GM12872 (cell line): ENCODE measurements around the gene SLC2A4.

Experiments
- TF ChIP-seq, protein P1 (sequence below): IDR thresholded peaks from 3 replicates; pipeline ENCODE4 v1.5.1; 2011; ENCODE audit warnings: low read depth, mild to moderate bottlenecking, low read length, moderate library complexity; ENCODE audit not compliant: insufficient read depth

The SLC2A4 gene

GRCh38 chr17:7262935-7263800, 18.4 kb upstream of the SLC2A4 start:
- TF ChIP-seq, protein P1, sequence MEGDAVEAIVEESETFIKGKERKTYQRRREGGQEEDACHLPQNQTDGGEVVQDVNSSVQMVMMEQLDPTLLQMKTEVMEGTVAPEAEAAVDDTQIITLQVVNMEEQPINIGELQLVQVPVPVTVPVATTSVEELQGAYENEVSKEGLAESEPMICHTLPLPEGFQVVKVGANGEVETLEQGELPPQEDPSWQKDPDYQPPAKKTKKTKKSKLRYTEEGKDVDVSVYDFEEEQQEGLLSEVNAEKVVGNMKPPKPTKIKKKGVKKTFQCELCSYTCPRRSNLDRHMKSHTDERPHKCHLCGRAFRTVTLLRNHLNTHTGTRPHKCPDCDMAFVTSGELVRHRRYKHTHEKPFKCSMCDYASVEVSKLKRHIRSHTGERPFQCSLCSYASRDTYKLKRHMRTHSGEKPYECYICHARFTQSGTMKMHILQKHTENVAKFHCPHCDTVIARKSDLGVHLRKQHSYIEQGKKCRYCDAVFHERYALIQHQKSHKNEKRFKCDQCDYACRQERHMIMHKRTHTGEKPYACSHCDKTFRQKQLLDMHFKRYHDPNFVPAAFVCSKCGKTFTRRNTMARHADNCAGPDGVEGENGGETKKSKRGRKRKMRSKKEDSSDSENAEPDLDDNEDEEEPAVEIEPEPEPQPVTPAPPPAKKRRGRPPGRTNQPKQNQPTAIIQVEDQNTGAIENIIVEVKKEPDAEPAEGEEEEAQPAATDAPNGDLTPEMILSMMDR, result no peak

- TF ChIP-seq, protein P1, result no peak
Observed at GRCh38 chr17:7263801-7264078, 17.8 kb upstream of the SLC2A4 start.

- TF ChIP-seq, protein P1, result no peak
Observed at GRCh38 chr17:7266784-7267183, 14.7 kb upstream of the SLC2A4 start.

GRCh38 chr17:7279448-7279847, 2.1 kb upstream of the SLC2A4 start:
- TF ChIP-seq, protein P1, result no peak

DNA sequence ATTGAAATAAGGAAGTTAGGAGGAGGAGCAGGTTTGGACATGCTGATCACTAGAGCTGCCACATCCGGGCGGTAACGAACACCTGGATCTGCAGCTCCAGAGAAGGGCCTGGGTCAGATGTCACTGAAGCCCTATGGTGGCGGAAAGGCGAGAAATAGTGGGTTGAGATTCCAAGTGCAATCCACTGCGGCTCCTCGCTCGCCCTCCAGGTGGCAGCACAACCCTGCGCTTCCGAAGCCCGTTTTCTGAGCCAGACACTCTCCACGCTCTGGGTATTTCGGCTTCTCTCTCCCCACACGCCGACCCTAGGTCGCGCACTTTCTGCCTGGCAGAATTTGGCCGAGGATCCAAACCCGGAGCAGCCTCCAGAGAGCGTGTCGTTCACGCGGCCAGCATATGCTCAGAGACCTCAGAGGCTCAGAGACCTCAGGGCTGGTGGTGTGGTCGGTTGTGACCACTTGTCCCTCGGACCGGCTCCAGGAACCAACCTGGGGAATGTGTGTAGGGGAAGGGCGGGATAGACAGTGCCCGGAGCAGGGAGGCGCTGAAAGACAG, 922 bp upstream of the SLC2A4 start:
- TF ChIP-seq, protein P1, result peak; percentile 98

DNA sequence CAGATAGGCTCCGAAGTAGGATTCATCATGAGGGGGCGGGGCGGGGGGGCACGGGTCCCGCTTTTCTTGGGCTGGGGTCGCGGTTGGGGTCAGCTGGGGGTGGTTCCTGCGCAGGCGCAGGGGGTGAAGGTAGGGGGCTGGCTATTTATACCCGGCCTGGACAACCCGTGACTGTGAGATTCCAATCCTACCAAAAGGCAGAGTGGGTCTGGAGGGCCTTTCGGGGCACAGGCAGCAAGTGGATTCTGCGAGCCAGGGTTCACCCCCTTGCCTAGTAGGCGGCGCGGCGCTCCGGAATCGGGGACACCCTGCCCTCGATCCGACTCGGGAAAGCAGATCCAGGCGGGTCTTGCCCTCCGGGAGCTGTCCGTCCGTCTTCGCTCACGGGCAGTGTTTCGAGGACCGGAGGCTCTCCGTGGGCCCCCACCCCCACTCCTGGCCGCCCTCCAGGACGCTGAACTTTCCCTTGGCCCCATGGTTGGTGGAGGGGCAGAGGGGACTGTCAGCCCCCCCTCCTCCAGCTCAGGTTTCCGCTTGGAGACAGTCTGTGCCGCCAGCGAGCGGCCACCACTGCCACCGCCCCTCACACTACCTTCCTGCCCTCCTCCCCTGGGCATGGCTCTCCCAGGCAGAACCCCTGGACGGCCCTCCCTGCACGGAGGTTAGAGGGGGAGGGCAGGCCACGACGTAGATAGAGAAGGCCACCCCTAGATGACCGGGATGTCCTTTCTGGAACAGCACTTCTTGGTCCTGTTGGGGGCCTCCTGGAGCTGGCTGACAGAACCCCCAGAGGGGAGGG, 634 bp downstream of the SLC2A4 start:
- TF ChIP-seq, protein P1, result no peak

GRCh38 chr17:7282752-7283321, 1.3 kb downstream of the SLC2A4 start:
- TF ChIP-seq, protein P1, result no peak
